ENCODE data around the gene CD36.

Gene CD36

DNA sequence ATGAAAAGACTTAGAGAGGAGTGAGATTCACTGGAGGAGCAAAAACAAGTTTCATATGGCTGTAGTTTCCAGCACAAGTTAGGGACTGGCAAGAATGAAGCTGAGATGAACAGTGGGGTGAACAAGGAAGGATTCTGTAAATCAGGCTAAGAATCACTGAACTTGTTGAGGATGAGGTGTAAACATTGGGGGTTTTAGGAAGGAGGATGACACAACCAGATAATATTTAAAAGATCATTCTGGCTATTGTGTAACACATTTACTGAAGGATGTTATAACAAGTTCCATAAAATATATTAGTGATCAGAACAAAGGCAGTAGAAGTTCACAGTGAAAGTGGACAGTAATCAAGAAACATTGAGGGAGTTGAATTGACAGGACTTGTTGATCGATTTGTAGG is 68.9 kb downstream of the CD36 start:
- TF ChIP-seq, protein P1, sequence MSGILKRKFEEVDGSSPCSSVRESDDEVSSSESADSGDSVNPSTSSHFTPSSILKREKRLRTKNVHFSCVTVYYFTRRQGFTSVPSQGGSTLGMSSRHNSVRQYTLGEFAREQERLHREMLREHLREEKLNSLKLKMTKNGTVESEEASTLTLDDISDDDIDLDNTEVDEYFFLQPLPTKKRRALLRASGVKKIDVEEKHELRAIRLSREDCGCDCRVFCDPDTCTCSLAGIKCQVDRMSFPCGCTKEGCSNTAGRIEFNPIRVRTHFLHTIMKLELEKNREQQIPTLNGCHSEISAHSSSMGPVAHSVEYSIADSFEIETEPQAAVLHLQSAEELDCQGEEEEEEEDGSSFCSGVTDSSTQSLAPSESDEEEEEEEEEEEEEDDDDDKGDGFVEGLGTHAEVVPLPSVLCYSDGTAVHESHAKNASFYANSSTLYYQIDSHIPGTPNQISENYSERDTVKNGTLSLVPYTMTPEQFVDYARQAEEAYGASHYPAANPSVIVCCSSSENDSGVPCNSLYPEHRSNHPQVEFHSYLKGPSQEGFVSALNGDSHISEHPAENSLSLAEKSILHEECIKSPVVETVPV (CRISPR knock-in tag; IDR thresholded peaks at IDR 0.05), result no peak
- no peak for TF ChIP-seq ARNTL (CRISPR knock-in tag; IDR thresholded peaks at IDR 0.05; ENCODE audit: borderline replicate concordance, low read depth)
- no peak for TF ChIP-seq ESRRG (CRISPR knock-in tag; IDR thresholded peaks at IDR 0.05)
- TF ChIP-seq, protein P2, sequence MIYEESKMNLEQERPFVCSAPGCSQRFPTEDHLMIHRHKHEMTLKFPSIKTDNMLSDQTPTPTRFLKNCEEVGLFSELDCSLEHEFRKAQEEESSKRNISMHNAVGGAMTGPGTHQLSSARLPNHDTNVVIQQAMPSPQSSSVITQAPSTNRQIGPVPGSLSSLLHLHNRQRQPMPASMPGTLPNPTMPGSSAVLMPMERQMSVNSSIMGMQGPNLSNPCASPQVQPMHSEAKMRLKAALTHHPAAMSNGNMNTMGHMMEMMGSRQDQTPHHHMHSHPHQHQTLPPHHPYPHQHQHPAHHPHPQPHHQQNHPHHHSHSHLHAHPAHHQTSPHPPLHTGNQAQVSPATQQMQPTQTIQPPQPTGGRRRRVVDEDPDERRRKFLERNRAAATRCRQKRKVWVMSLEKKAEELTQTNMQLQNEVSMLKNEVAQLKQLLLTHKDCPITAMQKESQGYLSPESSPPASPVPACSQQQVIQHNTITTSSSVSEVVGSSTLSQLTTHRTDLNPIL (CRISPR knock-in tag; IDR thresholded peaks at IDR 0.05; ENCODE audit: low read depth), result no peak
- TF ChIP-seq BACH2 (CRISPR knock-in tag; IDR thresholded peaks at IDR 0.05; ENCODE audit: borderline replicate concordance), result no peak
- ATAC-seq, result no peak

DNA sequence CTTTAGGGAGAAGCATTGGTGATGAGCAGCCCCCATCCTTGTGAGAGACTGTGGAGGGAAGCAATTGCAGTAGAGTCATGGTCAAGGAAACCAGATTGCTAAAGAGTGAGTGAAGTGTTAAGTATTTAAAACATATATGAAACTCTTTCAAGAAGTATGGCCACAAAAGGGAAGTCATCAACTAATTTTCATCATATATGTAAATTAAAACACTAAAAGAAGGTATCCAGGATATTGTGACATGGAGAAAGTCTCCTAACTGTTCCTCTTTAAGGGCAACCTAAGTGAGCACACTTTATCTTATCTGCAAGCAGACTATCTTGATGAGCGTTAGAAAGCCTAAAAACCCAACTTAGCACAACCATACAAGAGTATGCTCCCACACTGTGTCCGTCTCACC is 69.7 kb downstream of the CD36 start:
- no peak for TF ChIP-seq ARNTL (CRISPR knock-in tag; IDR thresholded peaks at IDR 0.05; ENCODE audit: borderline replicate concordance, low read depth)
- TF ChIP-seq ZNF565 (CRISPR knock-in tag; conservative IDR thresholded peaks at IDR 0.05; ENCODE audit: low read depth), result no peak
- no peak for TF ChIP-seq PPARA (CRISPR knock-in tag; IDR thresholded peaks at IDR 0.05; ENCODE audit: borderline replicate concordance)
- no peak for TF ChIP-seq GLIS3 (CRISPR knock-in tag; IDR thresholded peaks at IDR 0.05)
- no peak for TF ChIP-seq BACH2 (CRISPR knock-in tag; IDR thresholded peaks at IDR 0.05; ENCODE audit: borderline replicate concordance)
- no peak for TF ChIP-seq ESRRG (CRISPR knock-in tag; IDR thresholded peaks at IDR 0.05)
- TF ChIP-seq, protein P3, sequence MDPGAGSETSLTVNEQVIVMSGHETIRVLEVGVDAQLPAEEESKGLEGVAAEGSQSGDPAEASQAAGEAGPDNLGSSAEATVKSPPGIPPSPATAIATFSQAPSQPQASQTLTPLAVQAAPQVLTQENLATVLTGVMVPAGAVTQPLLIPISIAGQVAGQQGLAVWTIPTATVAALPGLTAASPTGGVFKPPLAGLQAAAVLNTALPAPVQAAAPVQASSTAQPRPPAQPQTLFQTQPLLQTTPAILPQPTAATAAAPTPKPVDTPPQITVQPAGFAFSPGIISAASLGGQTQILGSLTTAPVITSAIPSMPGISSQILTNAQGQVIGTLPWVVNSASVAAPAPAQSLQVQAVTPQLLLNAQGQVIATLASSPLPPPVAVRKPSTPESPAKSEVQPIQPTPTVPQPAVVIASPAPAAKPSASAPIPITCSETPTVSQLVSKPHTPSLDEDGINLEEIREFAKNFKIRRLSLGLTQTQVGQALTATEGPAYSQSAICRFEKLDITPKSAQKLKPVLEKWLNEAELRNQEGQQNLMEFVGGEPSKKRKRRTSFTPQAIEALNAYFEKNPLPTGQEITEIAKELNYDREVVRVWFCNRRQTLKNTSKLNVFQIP (CRISPR knock-in tag; IDR thresholded peaks at IDR 0.05; ENCODE audit: borderline replicate concordance, low read depth), result no peak
- TF ChIP-seq, protein P4, sequence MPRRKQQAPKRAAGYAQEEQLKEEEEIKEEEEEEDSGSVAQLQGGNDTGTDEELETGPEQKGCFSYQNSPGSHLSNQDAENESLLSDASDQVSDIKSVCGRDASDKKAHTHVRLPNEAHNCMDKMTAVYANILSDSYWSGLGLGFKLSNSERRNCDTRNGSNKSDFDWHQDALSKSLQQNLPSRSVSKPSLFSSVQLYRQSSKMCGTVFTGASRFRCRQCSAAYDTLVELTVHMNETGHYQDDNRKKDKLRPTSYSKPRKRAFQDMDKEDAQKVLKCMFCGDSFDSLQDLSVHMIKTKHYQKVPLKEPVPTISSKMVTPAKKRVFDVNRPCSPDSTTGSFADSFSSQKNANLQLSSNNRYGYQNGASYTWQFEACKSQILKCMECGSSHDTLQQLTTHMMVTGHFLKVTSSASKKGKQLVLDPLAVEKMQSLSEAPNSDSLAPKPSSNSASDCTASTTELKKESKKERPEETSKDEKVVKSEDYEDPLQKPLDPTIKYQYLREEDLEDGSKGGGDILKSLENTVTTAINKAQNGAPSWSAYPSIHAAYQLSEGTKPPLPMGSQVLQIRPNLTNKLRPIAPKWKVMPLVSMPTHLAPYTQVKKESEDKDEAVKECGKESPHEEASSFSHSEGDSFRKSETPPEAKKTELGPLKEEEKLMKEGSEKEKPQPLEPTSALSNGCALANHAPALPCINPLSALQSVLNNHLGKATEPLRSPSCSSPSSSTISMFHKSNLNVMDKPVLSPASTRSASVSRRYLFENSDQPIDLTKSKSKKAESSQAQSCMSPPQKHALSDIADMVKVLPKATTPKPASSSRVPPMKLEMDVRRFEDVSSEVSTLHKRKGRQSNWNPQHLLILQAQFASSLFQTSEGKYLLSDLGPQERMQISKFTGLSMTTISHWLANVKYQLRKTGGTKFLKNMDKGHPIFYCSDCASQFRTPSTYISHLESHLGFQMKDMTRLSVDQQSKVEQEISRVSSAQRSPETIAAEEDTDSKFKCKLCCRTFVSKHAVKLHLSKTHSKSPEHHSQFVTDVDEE (CRISPR knock-in tag; IDR thresholded peaks at IDR 0.05), result no peak
- no peak for TF ChIP-seq SNAI2 (CRISPR knock-in tag; IDR thresholded peaks at IDR 0.05)
- TF ChIP-seq RARB (CRISPR knock-in tag; IDR thresholded peaks at IDR 0.05), result no peak
- no peak for TF ChIP-seq ZFP3 (CRISPR knock-in tag; IDR thresholded peaks at IDR 0.05)
- TF ChIP-seq TCF4 (CRISPR knock-in tag; IDR thresholded peaks at IDR 0.05; ENCODE audit: borderline replicate concordance), result no peak
- no peak for TF ChIP-seq ZC3H10 (CRISPR knock-in tag; IDR thresholded peaks at IDR 0.05)
- no peak for TF ChIP-seq ZFP30 (CRISPR knock-in tag; IDR thresholded peaks at IDR 0.05)
- TF ChIP-seq ZNF8 (CRISPR knock-in tag; IDR thresholded peaks at IDR 0.05), result no peak
- no peak for TF ChIP-seq CSDC2 (CRISPR knock-in tag; IDR thresholded peaks at IDR 0.05)
- TF ChIP-seq, protein P1 (CRISPR knock-in tag; IDR thresholded peaks at IDR 0.05), result no peak
- TF ChIP-seq ISL1 (CRISPR knock-in tag; IDR thresholded peaks at IDR 0.05), result no peak
- no peak for ATAC-seq

DNA sequence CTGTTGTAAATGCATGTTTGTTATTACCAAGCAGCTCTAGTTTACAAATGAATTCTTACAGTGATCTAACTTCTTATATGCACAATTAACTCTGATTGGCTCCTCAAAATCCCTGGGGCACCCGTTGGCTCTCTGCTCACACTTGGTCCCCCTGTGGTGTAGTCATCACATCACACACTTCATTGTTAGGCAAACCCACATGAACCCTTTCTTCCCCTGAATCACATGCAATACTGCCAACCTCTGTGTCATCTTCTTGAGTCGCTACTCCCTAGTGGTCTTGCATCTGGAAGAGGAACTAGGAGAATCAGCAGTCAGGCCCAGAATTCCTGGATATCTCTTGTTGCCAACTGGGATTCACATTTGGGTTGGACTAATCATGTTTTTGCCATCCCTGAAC is 73.1 kb downstream of the CD36 start:
- no peak; the same call in 2 of the 3 replicates for ATAC-seq
- TF ChIP-seq SNAI2 (CRISPR knock-in tag; IDR thresholded peaks at IDR 0.05) (no peak), ZFP3 (CRISPR knock-in tag; IDR thresholded peaks at IDR 0.05) (no peak), BACH2 (CRISPR knock-in tag; IDR thresholded peaks at IDR 0.05; ENCODE audit: borderline replicate concordance) (no peak), OSR1 (CRISPR knock-in tag; IDR thresholded peaks at IDR 0.05) (no peak), RARB (CRISPR knock-in tag; IDR thresholded peaks at IDR 0.05) (no peak)
- TF ChIP-seq, protein P3 (CRISPR knock-in tag; IDR thresholded peaks at IDR 0.05; ENCODE audit: borderline replicate concordance, low read depth), result no peak

Measured in SK-N-SH treated with all-trans-retinoic acid at 6 μM for 48 hours (cell line).